Mesothelial cell of epicardium (in vitro differentiated cells): ENCODE data around the gene TBC1D4. TPM values are rescaled to one million over a fixed set of nuclear protein-coding genes. Genes with fewer than 3 reads are reported as not detected.

Experiments used
- DNase-seq, 2 experiments: peaks; one replicate each; pipeline ENCODE4 v3.0.0; 2021; ENCODE audit warnings: low spot score in 2 of 2; ENCODE audit not compliant: unreplicated experiment in 2 of 2
- H3K27ac Mint-ChIP-seq: 2 replicates; pipeline ENCODE4 v1.8.0; 2021; ENCODE audit warnings: mixed read lengths
- H3K27me3 Mint-ChIP-seq: 2 replicates; pipeline ENCODE4 v1.8.0; 2021; ENCODE audit warnings: low read depth, mixed read lengths
- H3K36me3 Mint-ChIP-seq: 2 replicates; pipeline ENCODE4 v1.8.0; 2021; ENCODE audit warnings: mixed read lengths
- H3K4me1 Mint-ChIP-seq: 2 replicates; pipeline ENCODE4 v1.8.0; 2021; ENCODE audit warnings: mixed read lengths
- H3K4me3 Mint-ChIP-seq: 2 replicates; pipeline ENCODE4 v1.8.0; 2021; ENCODE audit warnings: mild to moderate bottlenecking, moderate library complexity, mixed read lengths
- H3K9me3 Mint-ChIP-seq: 2 replicates; pipeline ENCODE4 v1.8.0; 2021; ENCODE audit warnings: mixed read lengths
- total RNA-seq: library from RNA; stranded (reverse); gene quantifications from 3 replicates; pipeline ENCODE4 v1.2.1, GENCODE V29; 2021
- TF ChIP-seq, protein P1 (sequence below): fragments of 200-600 bp; sonication (generic); IDR thresholded peaks from one replicate; pipeline ENCODE4 v1.5.0; 2021; ENCODE audit warnings: antibody characterized with exemption; ENCODE audit not compliant: unreplicated experiment

The TBC1D4 gene
- total RNA-seq, 1 donor from 2014 or later = 20.5 TPM

DNA sequence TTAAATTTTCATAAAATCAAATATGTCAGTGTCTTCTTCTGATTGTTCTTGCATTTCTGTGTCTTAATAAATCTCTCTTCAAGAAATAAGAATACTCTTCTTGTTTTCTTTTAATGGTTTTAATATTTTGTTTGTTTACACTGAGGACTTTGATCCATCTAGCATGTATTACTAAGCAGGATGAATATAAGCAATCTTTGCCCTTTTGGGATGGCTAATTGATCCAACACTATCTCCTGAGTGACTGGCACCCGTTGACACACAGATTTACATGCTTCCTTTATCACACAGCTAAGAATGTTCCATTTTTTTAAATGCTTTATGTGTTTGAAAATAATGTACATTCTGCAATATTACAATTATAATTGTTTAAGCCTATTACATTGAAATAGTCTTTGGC is 134.5 kb downstream of the TBC1D4 start:
- Mint-ChIP-seq H3K27ac (no peak overlapping the region), H3K36me3 (peaks cover 19% of the 10 kb centered on the region), H3K4me1 (no peaks in the 10 kb centered on the region), H3K4me3 (no peak overlapping the region), H3K9me3 (peaks cover 5% of the 10 kb centered on the region), H3K27me3 (no peaks in the 10 kb centered on the region)
- no peak for DNase-seq
- TF ChIP-seq, protein P1, sequence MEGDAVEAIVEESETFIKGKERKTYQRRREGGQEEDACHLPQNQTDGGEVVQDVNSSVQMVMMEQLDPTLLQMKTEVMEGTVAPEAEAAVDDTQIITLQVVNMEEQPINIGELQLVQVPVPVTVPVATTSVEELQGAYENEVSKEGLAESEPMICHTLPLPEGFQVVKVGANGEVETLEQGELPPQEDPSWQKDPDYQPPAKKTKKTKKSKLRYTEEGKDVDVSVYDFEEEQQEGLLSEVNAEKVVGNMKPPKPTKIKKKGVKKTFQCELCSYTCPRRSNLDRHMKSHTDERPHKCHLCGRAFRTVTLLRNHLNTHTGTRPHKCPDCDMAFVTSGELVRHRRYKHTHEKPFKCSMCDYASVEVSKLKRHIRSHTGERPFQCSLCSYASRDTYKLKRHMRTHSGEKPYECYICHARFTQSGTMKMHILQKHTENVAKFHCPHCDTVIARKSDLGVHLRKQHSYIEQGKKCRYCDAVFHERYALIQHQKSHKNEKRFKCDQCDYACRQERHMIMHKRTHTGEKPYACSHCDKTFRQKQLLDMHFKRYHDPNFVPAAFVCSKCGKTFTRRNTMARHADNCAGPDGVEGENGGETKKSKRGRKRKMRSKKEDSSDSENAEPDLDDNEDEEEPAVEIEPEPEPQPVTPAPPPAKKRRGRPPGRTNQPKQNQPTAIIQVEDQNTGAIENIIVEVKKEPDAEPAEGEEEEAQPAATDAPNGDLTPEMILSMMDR = no peak

DNA sequence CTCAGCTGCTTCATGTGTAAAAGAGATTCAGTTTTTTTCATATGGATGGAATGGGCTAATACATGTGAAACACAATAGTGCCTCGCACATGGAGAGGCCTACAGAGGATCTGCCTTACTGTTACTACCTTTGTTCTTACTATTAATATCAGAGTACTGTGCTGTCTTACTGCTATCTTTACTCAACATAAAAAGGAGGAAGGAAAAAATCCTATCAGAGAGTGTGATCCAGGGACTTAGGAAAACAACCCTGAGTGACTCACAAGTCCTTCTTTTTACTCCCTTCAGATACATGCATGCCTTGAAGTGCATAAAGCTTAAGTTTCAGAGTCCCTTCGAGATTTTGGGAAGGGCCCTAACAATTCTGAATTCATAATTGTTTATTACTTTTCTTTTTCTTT is 136.8 kb downstream of the TBC1D4 start:
- DNase-seq = no peak
- Mint-ChIP-seq H3K4me3 (no peak overlapping the region), H3K4me1 (no peaks in the 10 kb centered on the region), H3K27ac (no peak overlapping the region), H3K36me3 (peaks cover 23% of the 10 kb centered on the region), H3K9me3 (no peaks in the 10 kb centered on the region), H3K27me3 (no peaks in the 10 kb centered on the region)
- TF ChIP-seq, protein P1 = no peak

DNA sequence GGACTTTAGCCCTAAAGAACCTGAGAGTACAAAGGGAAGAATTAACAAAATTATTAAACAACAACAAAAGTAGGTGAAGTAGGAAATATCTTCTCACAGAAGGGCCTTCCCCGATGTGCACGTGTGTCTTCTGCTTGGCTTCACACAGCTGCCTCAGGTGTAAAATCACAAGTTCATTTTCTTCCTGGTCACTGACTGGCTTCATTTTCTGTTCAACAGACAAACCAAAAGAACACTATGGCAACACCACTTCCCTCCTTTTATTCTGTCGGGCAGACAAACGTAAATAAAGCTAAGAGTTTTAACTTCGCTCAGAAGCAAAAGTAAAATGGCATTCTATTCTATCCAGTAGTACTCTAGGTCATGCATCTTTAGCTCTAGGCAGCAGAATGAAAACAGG is 140.9 kb downstream of the TBC1D4 start:
- H3K36me3 Mint-ChIP-seq = peaks cover 12% of the 10 kb centered on the region
- no peaks in the 10 kb centered on the region for H3K9me3 Mint-ChIP-seq
- no peak overlapping the region for H3K27ac Mint-ChIP-seq
- H3K4me1 Mint-ChIP-seq = no peaks in the 10 kb centered on the region
- H3K4me3 Mint-ChIP-seq = no peak overlapping the region
- DNase-seq = no peak
- no peaks in the 10 kb centered on the region for H3K27me3 Mint-ChIP-seq
- TF ChIP-seq, protein P1 = no peak

DNA sequence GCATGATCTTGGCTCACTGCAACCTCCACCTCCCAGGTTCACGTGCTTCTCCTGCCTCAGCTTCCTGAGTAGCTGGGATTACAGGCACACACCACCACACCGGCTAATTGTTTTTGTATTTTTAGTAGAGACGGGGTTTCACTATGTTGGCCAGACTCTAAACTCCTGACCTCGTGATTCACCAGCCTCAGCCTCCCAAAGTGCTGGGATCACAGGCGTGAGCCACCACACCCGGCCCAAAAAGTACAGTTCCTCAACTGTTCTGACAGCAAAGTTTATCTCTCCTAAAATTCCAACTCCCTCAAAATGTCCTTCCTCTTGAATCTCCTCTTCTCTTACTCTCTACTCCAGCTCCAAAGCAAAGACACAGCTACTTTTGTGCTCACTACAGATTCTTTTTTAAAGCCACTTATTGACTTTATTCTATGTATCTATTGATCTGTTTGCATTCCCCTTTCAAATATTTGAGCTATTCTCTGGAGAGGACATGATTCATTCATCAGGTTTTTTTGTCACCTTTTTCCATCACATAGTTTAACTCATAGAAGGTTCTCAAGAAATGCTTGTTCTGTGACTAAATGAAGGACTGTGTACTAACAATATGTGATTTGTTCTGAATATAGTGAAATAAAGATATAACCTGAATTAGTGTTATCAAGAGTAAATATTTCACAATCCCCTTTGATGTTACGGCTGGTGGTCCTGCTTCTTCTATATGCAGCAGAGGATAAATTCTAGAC is 142.2 kb downstream of the TBC1D4 start:
- DNase-seq = no peak
- H3K27me3 Mint-ChIP-seq = no peaks in the 10 kb centered on the region
- H3K4me3 Mint-ChIP-seq = no peak overlapping the region
- peaks cover 19% of the 10 kb centered on the region for H3K36me3 Mint-ChIP-seq
- TF ChIP-seq, protein P1 = no peak
- no peaks in the 10 kb centered on the region for H3K9me3 Mint-ChIP-seq
- H3K27ac Mint-ChIP-seq = no peak overlapping the region
- no peaks in the 10 kb centered on the region for H3K4me1 Mint-ChIP-seq

DNA sequence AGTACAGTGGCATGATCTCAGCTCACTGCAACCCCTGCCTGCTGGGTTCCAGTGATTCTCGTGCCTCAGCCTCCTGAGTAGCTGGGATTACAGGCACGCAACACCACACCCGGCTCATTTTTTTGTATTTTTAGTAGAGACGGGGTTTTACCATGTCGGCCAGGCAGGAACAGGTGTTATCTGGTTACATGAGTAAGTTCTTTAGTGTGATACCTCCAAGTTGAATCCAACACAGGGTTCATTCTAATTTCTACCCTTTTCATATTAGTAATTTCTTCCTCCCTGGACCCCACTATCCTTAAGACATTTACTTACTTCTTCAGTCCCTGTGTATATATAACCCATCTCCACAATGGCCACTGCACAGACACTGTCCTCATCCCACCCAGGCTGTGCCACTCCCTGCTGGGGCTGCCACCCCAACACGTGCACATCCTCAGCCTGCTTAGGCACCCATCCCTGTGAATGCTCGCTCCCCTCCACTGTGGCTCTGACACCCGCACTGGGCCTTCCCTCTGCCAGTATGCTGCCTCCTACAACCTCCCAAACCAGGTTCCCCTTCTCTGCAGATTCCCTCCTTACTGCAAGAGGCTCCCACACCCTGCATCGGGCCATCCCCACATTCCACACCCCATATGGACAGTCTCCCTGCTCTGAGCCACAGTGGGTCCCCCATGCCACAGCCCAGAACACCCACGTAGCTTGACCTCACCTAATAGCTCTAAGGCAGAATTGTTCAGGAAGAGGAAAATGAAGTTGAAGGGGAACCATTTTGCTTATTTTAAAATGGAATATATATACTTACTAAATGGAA is 147.1 kb downstream of the TBC1D4 start:
- TF ChIP-seq, protein P1 = no peak
- no peaks in the 10 kb centered on the region for H3K9me3 Mint-ChIP-seq
- H3K27me3 Mint-ChIP-seq = no peaks in the 10 kb centered on the region
- no peak overlapping the region for H3K27ac Mint-ChIP-seq
- H3K4me1 Mint-ChIP-seq = peaks cover 5% of the 10 kb centered on the region
- H3K36me3 Mint-ChIP-seq = peaks cover 15% of the 10 kb centered on the region
- H3K4me3 Mint-ChIP-seq = no peak overlapping the region
- DNase-seq = no peak
